A549 (cell line): ENCODE data around the gene USP46.

Source experiments
- HDAC2 ChIP-seq: fragments of 200-600 bp; sonication (generic); IDR thresholded peaks from 2 replicates; pipeline ENCODE4 v1.6.1; 2016
- HOXB13 ChIP-seq: fragments of 250-450 bp; sonication (Bioruptor Pico); IDR thresholded peaks from 2 replicates; pipeline ENCODE4 v1.5.0; 2020; ENCODE audit warnings: low read depth, mild to moderate bottlenecking, moderate library complexity
- MAFK ChIP-seq: fragments of 450-650 bp; IDR thresholded peaks from 2 replicates; pipeline ENCODE4 v1.6.1; 2014; ENCODE audit not compliant: partially characterized antibody
- MAZ ChIP-seq: fragments of 150-350 bp; IDR thresholded peaks from 2 replicates; pipeline ENCODE4 v1.6.1; 2014; ENCODE audit warnings: antibody characterized with exemption, low read depth, low read length, borderline replicate concordance
- POLR2AphosphoS2 ChIP-seq: conservative IDR thresholded peaks from 2 replicates; pipeline ENCODE4 v1.6.1; 2012; ENCODE audit warnings: low read length, improper control_type of control experiment, inconsistent platforms
- RAD21 ChIP-seq, 2 experiments: fragments of >200 bp in 1 of 2; sonication (Bioruptor Twin) in 1 of 2; formaldehyde crosslinking in 1 of 2; IDR thresholded peaks in 1 of 2; conservative IDR thresholded peaks in 1 of 2; 2 replicates in 1 of 2; 3 replicates in 1 of 2; pipeline ENCODE4 v1.6.1; 2012 to 2018; ENCODE audit warnings: inconsistent platforms in 1 of 2
- TF ChIP-seq, protein P1 (sequence below): fragments of >200 bp; sonication (Bioruptor Twin); formaldehyde crosslinking; IDR thresholded peaks from 3 replicates; pipeline ENCODE4 v1.5.1; 2016
- TF ChIP-seq, protein P2 (sequence below): fragments of >200 bp; sonication (Bioruptor Twin); formaldehyde crosslinking; IDR thresholded peaks from 3 replicates; pipeline ENCODE4 v1.6.1; 2016
- TF ChIP-seq, protein P3 (sequence below): fragments of 200-600 bp; sonication (generic); IDR thresholded peaks from 2 replicates; pipeline ENCODE4 v1.6.1; 2016; ENCODE audit warnings: antibody characterized with exemption, mild to moderate bottlenecking, moderate library complexity
- TF ChIP-seq, protein P4 (sequence below): IDR thresholded peaks from 2 replicates; pipeline ENCODE4 v1.6.1; 2012
- TF ChIP-seq, protein P5 (sequence below): fragments of 450-650 bp; IDR thresholded peaks from 2 replicates; pipeline ENCODE4 v1.6.1; 2014; ENCODE audit warnings: antibody characterized with exemption

DNA sequence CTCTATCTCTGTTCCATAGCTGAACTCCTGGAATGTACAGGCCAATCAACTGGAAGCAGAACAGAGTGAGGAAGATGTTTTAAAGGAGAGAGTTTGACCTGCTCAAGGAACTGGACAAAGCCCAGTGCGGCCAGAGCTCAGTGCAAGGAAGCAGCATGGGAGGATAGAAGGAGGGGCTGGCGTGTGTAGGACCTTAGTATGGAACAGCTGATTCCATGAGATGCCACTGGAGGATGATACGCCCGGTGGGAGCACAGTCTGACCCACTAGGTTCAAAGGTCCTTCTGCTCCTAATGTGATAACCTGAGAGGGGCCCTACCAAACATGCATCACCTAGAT lies 81.5 kb downstream of the USP46 start:
- TF ChIP-seq, protein P1, sequence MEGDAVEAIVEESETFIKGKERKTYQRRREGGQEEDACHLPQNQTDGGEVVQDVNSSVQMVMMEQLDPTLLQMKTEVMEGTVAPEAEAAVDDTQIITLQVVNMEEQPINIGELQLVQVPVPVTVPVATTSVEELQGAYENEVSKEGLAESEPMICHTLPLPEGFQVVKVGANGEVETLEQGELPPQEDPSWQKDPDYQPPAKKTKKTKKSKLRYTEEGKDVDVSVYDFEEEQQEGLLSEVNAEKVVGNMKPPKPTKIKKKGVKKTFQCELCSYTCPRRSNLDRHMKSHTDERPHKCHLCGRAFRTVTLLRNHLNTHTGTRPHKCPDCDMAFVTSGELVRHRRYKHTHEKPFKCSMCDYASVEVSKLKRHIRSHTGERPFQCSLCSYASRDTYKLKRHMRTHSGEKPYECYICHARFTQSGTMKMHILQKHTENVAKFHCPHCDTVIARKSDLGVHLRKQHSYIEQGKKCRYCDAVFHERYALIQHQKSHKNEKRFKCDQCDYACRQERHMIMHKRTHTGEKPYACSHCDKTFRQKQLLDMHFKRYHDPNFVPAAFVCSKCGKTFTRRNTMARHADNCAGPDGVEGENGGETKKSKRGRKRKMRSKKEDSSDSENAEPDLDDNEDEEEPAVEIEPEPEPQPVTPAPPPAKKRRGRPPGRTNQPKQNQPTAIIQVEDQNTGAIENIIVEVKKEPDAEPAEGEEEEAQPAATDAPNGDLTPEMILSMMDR: no peak
- TF ChIP-seq, protein P2, sequence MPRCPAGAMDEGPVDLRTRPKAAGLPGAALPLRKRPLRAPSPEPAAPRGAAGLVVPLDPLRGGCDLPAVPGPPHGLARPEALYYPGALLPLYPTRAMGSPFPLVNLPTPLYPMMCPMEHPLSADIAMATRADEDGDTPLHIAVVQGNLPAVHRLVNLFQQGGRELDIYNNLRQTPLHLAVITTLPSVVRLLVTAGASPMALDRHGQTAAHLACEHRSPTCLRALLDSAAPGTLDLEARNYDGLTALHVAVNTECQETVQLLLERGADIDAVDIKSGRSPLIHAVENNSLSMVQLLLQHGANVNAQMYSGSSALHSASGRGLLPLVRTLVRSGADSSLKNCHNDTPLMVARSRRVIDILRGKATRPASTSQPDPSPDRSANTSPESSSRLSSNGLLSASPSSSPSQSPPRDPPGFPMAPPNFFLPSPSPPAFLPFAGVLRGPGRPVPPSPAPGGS: no peak
- TF ChIP-seq POLR2AphosphoS2: no peak
- TF ChIP-seq MAZ: no peak
- TF ChIP-seq RAD21 (conservative IDR thresholded peaks at IDR 0.05 in 1 of 2, IDR thresholded peaks at IDR 0.05 in 1 of 2): no peak
- TF ChIP-seq, protein P3, sequence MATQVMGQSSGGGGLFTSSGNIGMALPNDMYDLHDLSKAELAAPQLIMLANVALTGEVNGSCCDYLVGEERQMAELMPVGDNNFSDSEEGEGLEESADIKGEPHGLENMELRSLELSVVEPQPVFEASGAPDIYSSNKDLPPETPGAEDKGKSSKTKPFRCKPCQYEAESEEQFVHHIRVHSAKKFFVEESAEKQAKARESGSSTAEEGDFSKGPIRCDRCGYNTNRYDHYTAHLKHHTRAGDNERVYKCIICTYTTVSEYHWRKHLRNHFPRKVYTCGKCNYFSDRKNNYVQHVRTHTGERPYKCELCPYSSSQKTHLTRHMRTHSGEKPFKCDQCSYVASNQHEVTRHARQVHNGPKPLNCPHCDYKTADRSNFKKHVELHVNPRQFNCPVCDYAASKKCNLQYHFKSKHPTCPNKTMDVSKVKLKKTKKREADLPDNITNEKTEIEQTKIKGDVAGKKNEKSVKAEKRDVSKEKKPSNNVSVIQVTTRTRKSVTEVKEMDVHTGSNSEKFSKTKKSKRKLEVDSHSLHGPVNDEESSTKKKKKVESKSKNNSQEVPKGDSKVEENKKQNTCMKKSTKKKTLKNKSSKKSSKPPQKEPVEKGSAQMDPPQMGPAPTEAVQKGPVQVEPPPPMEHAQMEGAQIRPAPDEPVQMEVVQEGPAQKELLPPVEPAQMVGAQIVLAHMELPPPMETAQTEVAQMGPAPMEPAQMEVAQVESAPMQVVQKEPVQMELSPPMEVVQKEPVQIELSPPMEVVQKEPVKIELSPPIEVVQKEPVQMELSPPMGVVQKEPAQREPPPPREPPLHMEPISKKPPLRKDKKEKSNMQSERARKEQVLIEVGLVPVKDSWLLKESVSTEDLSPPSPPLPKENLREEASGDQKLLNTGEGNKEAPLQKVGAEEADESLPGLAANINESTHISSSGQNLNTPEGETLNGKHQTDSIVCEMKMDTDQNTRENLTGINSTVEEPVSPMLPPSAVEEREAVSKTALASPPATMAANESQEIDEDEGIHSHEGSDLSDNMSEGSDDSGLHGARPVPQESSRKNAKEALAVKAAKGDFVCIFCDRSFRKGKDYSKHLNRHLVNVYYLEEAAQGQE: no peak
- TF ChIP-seq, protein P4, sequence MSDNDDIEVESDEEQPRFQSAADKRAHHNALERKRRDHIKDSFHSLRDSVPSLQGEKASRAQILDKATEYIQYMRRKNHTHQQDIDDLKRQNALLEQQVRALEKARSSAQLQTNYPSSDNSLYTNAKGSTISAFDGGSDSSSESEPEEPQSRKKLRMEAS: no peak
- TF ChIP-seq, protein P5, sequence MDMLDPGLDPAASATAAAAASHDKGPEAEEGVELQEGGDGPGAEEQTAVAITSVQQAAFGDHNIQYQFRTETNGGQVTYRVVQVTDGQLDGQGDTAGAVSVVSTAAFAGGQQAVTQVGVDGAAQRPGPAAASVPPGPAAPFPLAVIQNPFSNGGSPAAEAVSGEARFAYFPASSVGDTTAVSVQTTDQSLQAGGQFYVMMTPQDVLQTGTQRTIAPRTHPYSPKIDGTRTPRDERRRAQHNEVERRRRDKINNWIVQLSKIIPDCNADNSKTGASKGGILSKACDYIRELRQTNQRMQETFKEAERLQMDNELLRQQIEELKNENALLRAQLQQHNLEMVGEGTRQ: no peak
- no peak for TF ChIP-seq HDAC2
- no peak for TF ChIP-seq MAFK
- no peak for TF ChIP-seq HOXB13 (CRISPR knock-in tag)
